Parathyroid adenoma (tissue), 2 donors: ENCODE measurements around the gene VMP1.
"Not testable (repeated sequence)": the region's sequence is repeated elsewhere in the genome, so short reads cannot be mapped to it uniquely, and the experiment has no call there.

Source experiments
- H2AFZ ChIP-seq: fragments of 300-600 bp; sonication (generic); one replicate; pipeline ENCODE4 v1.7.0; 2017; ENCODE audit warnings: antibody characterized with exemption, mild to moderate bottlenecking
- H3K27ac ChIP-seq: fragments of 300-600 bp; sonication (generic); one replicate; pipeline ENCODE4 v1.7.0; 2017
- H3K27me3 ChIP-seq: fragments of 300-600 bp; sonication (generic); one replicate; pipeline ENCODE4 v1.7.0; 2017; ENCODE audit warnings: low read length; ENCODE audit not compliant: control insufficient read depth, insufficient read depth
- H3K36me3 ChIP-seq: fragments of 300-600 bp; sonication (generic); one replicate; pipeline ENCODE4 v1.7.0; 2017; ENCODE audit warnings: low read length; ENCODE audit not compliant: control insufficient read depth, insufficient read depth
- H3K4me1 ChIP-seq: fragments of 300-600 bp; sonication (generic); one replicate; pipeline ENCODE4 v1.7.0; 2017; ENCODE audit warnings: control low read depth
- H3K4me2 ChIP-seq: fragments of 300-600 bp; sonication (generic); one replicate; pipeline ENCODE4 v1.7.0; 2017; ENCODE audit warnings: low read length
- H3K4me3 ChIP-seq: fragments of 300-600 bp; sonication (generic); one replicate; pipeline ENCODE4 v1.7.0; 2017; ENCODE audit warnings: low read depth, low read length
- H3K79me2 ChIP-seq: fragments of 300-600 bp; sonication (generic); one replicate; pipeline ENCODE4 v1.7.0; 2017; ENCODE audit warnings: control low read depth
- H3K9ac ChIP-seq: fragments of 300-600 bp; sonication (generic); one replicate; pipeline ENCODE4 v1.7.0; 2017; ENCODE audit warnings: mild to moderate bottlenecking
- H3K9me3 ChIP-seq: fragments of 300-600 bp; sonication (generic); one replicate; pipeline ENCODE4 v1.7.0; 2017; ENCODE audit warnings: low read length; ENCODE audit not compliant: control insufficient read depth
- TF ChIP-seq, protein P1 (sequence below): fragments of 300-600 bp; sonication (generic); IDR thresholded peaks from one replicate; pipeline ENCODE4 v1.7.0; 2017; ENCODE audit warnings: antibody characterized with exemption, mild to moderate bottlenecking
- donor health status: primary hyperparathyroidism.

VMP1 gene

DNA sequence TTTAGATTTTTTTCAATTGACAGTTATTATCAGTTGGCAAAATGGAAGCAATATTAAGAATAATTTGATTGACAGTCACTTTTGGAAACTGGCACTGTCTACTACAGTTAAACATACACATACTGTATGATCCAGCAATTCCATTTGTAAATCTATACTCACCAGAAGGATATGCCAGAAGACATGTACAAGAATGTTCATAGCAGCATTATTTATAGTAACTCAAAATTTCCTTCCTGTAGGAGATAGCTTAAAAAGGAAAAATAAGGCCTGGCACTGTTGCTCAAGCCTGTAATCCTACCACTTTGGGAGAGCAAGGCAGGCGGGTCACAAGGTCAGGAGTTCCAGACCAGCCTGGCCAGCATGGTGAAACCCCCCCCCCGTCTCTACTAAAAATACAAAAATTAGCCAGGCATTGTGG is 89.3 kb downstream of the VMP1 start:
- no peaks in the 10 kb centered on the region for H3K27me3 ChIP-seq
- no peaks in the 10 kb centered on the region for H3K9me3 ChIP-seq
- H3K4me1 ChIP-seq = no peaks in the 10 kb centered on the region
- H3K9ac ChIP-seq = no peak overlapping the region
- H3K4me3 ChIP-seq = no peak overlapping the region
- H3K79me2 ChIP-seq = no peaks in the 10 kb centered on the region
- no peak overlapping the region for H3K27ac ChIP-seq
- no peaks in the 10 kb centered on the region for H3K36me3 ChIP-seq
- H2AFZ ChIP-seq = no peak overlapping the region
- TF ChIP-seq, protein P1, sequence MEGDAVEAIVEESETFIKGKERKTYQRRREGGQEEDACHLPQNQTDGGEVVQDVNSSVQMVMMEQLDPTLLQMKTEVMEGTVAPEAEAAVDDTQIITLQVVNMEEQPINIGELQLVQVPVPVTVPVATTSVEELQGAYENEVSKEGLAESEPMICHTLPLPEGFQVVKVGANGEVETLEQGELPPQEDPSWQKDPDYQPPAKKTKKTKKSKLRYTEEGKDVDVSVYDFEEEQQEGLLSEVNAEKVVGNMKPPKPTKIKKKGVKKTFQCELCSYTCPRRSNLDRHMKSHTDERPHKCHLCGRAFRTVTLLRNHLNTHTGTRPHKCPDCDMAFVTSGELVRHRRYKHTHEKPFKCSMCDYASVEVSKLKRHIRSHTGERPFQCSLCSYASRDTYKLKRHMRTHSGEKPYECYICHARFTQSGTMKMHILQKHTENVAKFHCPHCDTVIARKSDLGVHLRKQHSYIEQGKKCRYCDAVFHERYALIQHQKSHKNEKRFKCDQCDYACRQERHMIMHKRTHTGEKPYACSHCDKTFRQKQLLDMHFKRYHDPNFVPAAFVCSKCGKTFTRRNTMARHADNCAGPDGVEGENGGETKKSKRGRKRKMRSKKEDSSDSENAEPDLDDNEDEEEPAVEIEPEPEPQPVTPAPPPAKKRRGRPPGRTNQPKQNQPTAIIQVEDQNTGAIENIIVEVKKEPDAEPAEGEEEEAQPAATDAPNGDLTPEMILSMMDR = no peak
- no peak overlapping the region for H3K4me2 ChIP-seq

DNA sequence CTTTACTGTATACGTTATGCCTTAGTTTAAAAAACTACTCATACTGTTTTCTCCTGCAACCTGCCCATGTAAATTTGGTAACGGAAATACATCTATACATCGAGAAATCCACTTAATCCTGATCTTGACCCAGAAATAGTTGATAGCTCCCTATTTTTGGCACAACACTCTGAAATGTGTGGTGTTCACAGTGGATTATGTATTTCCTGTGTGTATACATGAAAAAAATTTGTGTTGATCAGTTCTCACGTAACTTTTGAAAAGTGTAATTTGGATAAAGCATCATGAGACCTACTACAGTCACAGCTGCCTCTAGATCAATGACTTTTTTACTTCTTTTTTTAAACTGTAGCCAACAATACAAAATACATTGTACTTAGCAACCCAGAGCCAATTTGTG is 90.7 kb downstream of the VMP1 start:
- H3K27ac ChIP-seq = no peak overlapping the region
- H3K79me2 ChIP-seq = no peaks in the 10 kb centered on the region

DNA sequence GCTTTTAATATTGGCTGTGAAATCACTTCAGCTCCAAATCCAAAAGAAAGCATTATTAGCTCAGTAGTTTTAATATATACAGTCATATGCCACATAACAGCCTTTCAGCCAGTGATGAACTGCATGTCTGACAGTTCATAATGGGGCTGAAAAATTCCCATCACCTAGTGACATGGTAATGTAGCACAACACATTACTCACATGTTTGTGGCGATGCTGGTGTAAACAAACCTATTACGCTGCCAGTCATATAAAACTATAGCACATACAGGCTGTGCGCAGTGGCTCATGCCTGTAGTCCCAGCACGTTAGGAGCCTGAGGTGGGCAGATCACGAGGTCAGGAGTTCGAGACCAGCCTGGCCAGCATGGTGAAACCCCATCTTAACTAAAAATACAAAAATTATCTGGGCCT is 93.1 kb downstream of the VMP1 start:
- H2AFZ ChIP-seq = no peak overlapping the region
- no peaks in the 10 kb centered on the region for H3K4me1 ChIP-seq
- H3K9ac ChIP-seq = no peak overlapping the region
- H3K4me3 ChIP-seq = no peak overlapping the region
- TF ChIP-seq, protein P1 = no peak
- no peak overlapping the region for H3K4me2 ChIP-seq
- H3K27me3 ChIP-seq = no peaks in the 10 kb centered on the region
- H3K9me3 ChIP-seq = no peaks in the 10 kb centered on the region
- no peaks in the 10 kb centered on the region for H3K36me3 ChIP-seq
- no peaks in the 10 kb centered on the region for H3K79me2 ChIP-seq
- no peak overlapping the region for H3K27ac ChIP-seq

More for the DNA sequence above, 90.7 kb downstream of the VMP1 start:
- no peaks in the 10 kb centered on the region for H3K36me3 ChIP-seq
- no peak overlapping the region for H3K9ac ChIP-seq
- H3K9me3 ChIP-seq = no peaks in the 10 kb centered on the region
- H3K4me3 ChIP-seq = no peak overlapping the region
- H2AFZ ChIP-seq = no peak overlapping the region
- TF ChIP-seq, protein P1 = no peak
- no peak overlapping the region for H3K4me2 ChIP-seq
- no peaks in the 10 kb centered on the region for H3K4me1 ChIP-seq
- no peaks in the 10 kb centered on the region for H3K27me3 ChIP-seq

DNA sequence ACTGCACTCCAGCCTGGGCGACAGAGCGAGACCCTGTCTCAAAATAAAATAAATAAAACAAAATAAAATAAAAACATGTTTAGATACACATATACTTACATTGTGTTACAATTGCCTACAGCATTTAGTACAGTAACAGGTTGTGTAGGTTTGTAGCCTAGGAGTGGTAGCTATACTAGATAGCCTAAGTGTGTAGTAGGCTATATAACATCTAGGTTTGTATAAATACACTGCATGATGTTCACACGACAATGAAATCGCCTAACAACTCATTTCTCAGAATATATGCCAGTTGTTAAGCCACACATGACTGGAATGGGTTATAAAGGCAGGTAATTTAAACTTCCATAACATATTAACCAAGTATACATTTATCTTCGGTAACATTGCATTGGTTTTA is 94.7 kb downstream of the VMP1 start:
- Histone ChIP-seq H3K4me2 (no peak overlapping the region), H3K27me3 (no peaks in the 10 kb centered on the region), H3K27ac (no peak overlapping the region), H3K4me3 (no peak overlapping the region), H3K36me3 (no peaks in the 10 kb centered on the region), H3K9me3 (no peaks in the 10 kb centered on the region), H3K9ac (no peak overlapping the region), H3K79me2 (no peaks in the 10 kb centered on the region), H2AFZ (no peak overlapping the region), H3K4me1 (no peaks in the 10 kb centered on the region)
- TF ChIP-seq, protein P1 = no peak

DNA sequence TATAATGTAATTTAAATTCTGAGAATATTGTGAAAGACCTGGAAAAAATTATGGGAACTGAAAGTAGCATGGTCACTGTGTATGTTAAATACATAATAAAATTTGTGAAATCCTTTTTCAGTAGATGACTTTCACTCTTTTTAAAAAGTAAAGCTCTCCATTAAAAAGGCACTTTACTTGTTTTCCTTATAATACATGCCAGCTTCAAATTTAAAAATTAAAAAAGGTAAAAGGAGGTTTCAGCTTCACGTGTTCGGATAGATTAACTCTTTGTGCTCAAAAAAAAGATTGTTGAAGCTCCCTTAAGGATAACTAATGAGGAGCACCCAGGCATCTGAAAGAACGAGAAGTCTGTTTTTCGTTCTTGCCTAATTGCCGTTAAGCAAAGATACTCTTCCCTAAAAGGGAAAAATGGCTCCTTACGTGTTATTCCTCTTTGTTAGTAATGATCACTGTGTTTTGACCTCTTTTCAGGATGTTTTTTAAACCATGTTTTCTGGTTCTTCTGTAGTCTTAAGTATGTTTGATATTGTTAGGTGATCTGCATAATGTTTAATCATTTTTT is 97.5 kb downstream of the VMP1 start:
- H3K36me3 ChIP-seq = no peaks in the 10 kb centered on the region
- TF ChIP-seq, protein P1 = no peak
- no peak overlapping the region for H3K27ac ChIP-seq
- no peak overlapping the region for H3K4me2 ChIP-seq
- no peaks in the 10 kb centered on the region for H3K27me3 ChIP-seq
- H3K9me3 ChIP-seq = no peaks in the 10 kb centered on the region
- no peak overlapping the region for H2AFZ ChIP-seq
- H3K9ac ChIP-seq = no peak overlapping the region
- no peaks in the 10 kb centered on the region for H3K4me1 ChIP-seq
- no peak overlapping the region for H3K4me3 ChIP-seq
- H3K79me2 ChIP-seq = no peaks in the 10 kb centered on the region

DNA sequence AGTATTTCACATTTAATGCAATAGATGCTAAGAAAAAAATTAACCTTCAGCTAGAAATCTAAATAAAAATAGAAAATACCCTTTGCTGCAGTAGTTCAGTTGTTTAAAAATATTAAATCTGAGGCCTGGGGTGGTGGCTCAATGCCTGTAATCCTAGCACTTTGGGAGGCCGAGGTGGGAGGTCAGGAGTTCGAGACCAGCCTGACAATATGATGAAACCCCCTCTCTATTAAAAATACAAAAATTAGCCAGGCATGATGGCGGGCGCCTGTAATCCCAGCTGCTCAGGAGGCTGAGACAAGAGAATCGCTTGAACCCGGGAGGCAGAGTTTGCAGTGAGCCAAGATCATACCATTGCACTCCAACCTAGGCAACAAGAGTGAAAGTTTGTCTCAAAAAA is 98.9 kb downstream of the VMP1 start:
- H3K4me2 ChIP-seq, H3K27me3 ChIP-seq, H3K4me1 ChIP-seq, H3K79me2 ChIP-seq, H3K27ac ChIP-seq, H3K9me3 ChIP-seq, H3K9ac ChIP-seq, H3K36me3 ChIP-seq, H3K4me3 ChIP-seq, H2AFZ ChIP-seq: not testable (repeated sequence)
